B cell (primary cell): ENCODE data around the gene IL1R2. TPM values are rescaled to one million over a fixed set of nuclear protein-coding genes. Genes with fewer than 3 reads are reported as not detected.

Experiments
- ATAC-seq: fragments of 200-7000 bp; cut with Tn5 transposase; one replicate; pipeline ENCODE4 v1.10.0; 2021; ENCODE audit warnings: low read depth, mild to moderate bottlenecking, moderate number of reproducible peaks, moderate library complexity
- CTCF ChIA-PET: fragments of 350-600 bp; sonication (Branson Sonifier 250); formaldehyde crosslinking; loops from one replicate; lab custom pipeline; 2021; ENCODE audit warnings: antibody characterized with exemption, inconsistent platforms; lab: Charles Lee
- POLR2A ChIA-PET: fragments of 350-600 bp; sonication (Branson Sonifier 250); formaldehyde crosslinking; loops from one replicate; lab custom pipeline; 2021; ENCODE audit warnings: antibody characterized with exemption; lab: Charles Lee
- DNase-seq: peaks from one replicate; pipeline ENCODE4 v3.0.0; 2013
- H2AFZ ChIP-seq: 2 replicates; pipeline ENCODE4 v1.6.1; 2012; ENCODE audit warnings: mild to moderate bottlenecking, low read depth, low read length; ENCODE audit not compliant: insufficient read depth, poor library complexity, severe bottlenecking
- H3K27ac ChIP-seq, 2 donors: 1 replicate in 1 of 2; 2 replicates in 1 of 2; pipeline ENCODE4 v1.5.1; 2012 to 2013; ENCODE audit warnings: low read length in 2 of 2, mild to moderate bottlenecking in 2 of 2, moderate library complexity in 1 of 2
- H3K27me3 ChIP-seq, 4 experiments: fragments of 200-600 bp in 1 of 4; sonication (generic) in 1 of 4; replicated peaks in 1 of 4; 1 replicate in 2 of 4; 2 replicates in 2 of 4; pipeline versions ENCODE4 v1.6.1 to v1.7.0; 2013 to 2016; ENCODE audit warnings: low read length in 3 of 4, mild to moderate bottlenecking in 2 of 4, mixed read lengths in 1 of 4, moderate library complexity in 1 of 4; ENCODE audit not compliant: insufficient read depth in 4 of 4, control insufficient read depth in 3 of 4; ENCODE audit errors: control extremely low read depth in 1 of 4
- H3K36me3 ChIP-seq, 2 experiments: replicated peaks in 1 of 2; 1 replicate in 1 of 2; 2 replicates in 1 of 2; pipeline versions ENCODE4 v1.6.1 to v1.7.1; 2013; ENCODE audit warnings: low read length in 1 of 2; ENCODE audit not compliant: insufficient read depth in 2 of 2, control insufficient read depth in 1 of 2; ENCODE audit errors: control extremely low read depth in 1 of 2, extremely low read depth in 1 of 2
- H3K4me1 ChIP-seq, 2 donors: fragments of 200-600 bp in 1 of 2; sonication (generic) in 1 of 2; 1 replicate in 1 of 2; 2 replicates in 1 of 2; pipeline versions ENCODE4 v1.5.1 to v1.6.1; 2013 to 2017; ENCODE audit warnings: low read length in 2 of 2; ENCODE audit not compliant: control insufficient read depth in 2 of 2, insufficient read depth in 2 of 2
- H3K4me2 ChIP-seq: replicated peaks from 2 replicates; pipeline ENCODE3; 2012; ENCODE audit warnings: mild to moderate bottlenecking, low read depth, low read length; ENCODE audit not compliant: poor library complexity, severe bottlenecking
- H3K4me3 ChIP-seq, 5 experiments: fragments of 200-600 bp in 1 of 5; sonication (generic) in 1 of 5; 1 replicate in 3 of 5; 2 replicates in 2 of 5; pipeline versions ENCODE4 v1.5.1 to v1.7.0; 2011 to 2016; ENCODE audit warnings: low read length in 4 of 5, mild to moderate bottlenecking in 4 of 5, low read depth in 2 of 5, control low read depth in 1 of 5, moderate library complexity in 1 of 5; ENCODE audit not compliant: insufficient read depth in 1 of 5; ENCODE audit errors: control extremely low read depth in 1 of 5, extremely low read depth in 1 of 5
- H3K79me2 ChIP-seq: fragments of 200-600 bp; sonication (generic); one replicate; pipeline ENCODE4 v1.6.0; 2016; ENCODE audit warnings: low read length; ENCODE audit not compliant: control insufficient read depth, insufficient read depth
- H3K9ac ChIP-seq: fragments of 200-600 bp; sonication (generic); 2 replicates; pipeline ENCODE4 v1.6.1; 2017; ENCODE audit warnings: mild to moderate bottlenecking, low read length, moderate library complexity
- H3K9me3 ChIP-seq, 3 donors: one replicate each; pipeline versions ENCODE4 v1.6.1 to v1.7.1; 2013; ENCODE audit warnings: low read length in 2 of 3; ENCODE audit not compliant: control insufficient read depth in 2 of 3, insufficient read depth in 1 of 3; ENCODE audit errors: control extremely low read depth in 1 of 3
- H4K20me1 ChIP-seq: 2 replicates; pipeline ENCODE4 v1.6.0; 2012; ENCODE audit warnings: mild to moderate bottlenecking, low read length; ENCODE audit not compliant: insufficient read depth, control insufficient read depth, poor library complexity, severe bottlenecking
- H3K27ac Mint-ChIP-seq: one replicate; pipeline ENCODE4 v1.8.0; 2021; ENCODE audit warnings: mixed read lengths
- H3K27me3 Mint-ChIP-seq: one replicate; pipeline ENCODE4 v1.8.0; 2021; ENCODE audit warnings: mixed read lengths
- H3K4me1 Mint-ChIP-seq: one replicate; pipeline ENCODE4 v1.8.0; 2021; ENCODE audit warnings: mixed read lengths
- H3K4me3 Mint-ChIP-seq: one replicate; pipeline ENCODE4 v1.8.0; 2021; ENCODE audit warnings: mixed read lengths
- H3K9me3 Mint-ChIP-seq: one replicate; pipeline ENCODE4 v1.8.0; 2022; ENCODE audit warnings: mixed read lengths; ENCODE audit not compliant: insufficient read depth
- CTCF ChIP-seq: fragments of 200-600 bp; IDR thresholded peaks from one replicate; pipeline ENCODE4 v1.8.0; 2022; ENCODE audit warnings: antibody characterized with exemption, mild to moderate bottlenecking
- EZH2 ChIP-seq: IDR thresholded peaks from 2 replicates; pipeline ENCODE4 v1.6.1; 2012; ENCODE audit warnings: borderline replicate concordance, low read depth, mild to moderate bottlenecking, moderate library complexity, low read length; ENCODE audit not compliant: insufficient read depth, poor library complexity, severe bottlenecking
- WGBS: methylation state at CpG from one replicate; pipeline ENCODE4 v1.1.5; 2013; ENCODE audit warnings: missing lambda C conversion rate; ENCODE audit not compliant: insufficient coverage; 5-methylcytosine and 5-hydroxymethylcytosine counted together
- intact Hi-C: fragments of 100-400 bp; cut with micrococcal nuclease; formaldehyde crosslinking; loops from one replicate; pipeline ENCODE4 v1.10.0; 2022
- polyA plus RNA-seq: library from polyadenylated mRNA; depleted of rRNA; stranded (reverse); fragments of >200 nt; gene quantifications from 2 replicates; pipeline ENCODE4 v1.2.3, GENCODE V29; 2012
- total RNA-seq, 2 donors: library from RNA; stranded (reverse); fragments of 120-200 nt in 1 of 2; gene quantifications; 1 replicate in 1 of 2; 2 replicates in 1 of 2; pipeline versions ENCODE4 v1.2.3 to v1.2.4, GENCODE V29; 2013 to 2022

IL1R2 gene
- total and polyA plus RNA-seq, 2 donors (not counting 1 experiment from before 2014, with no cell fraction given), result not detected

- TF ChIP-seq EZH2 (no peak), CTCF (no peak)
- 100% methylated on average over 1 of the region's 6 CpGs for WGBS
- ATAC-seq, result no peak
- no peak for DNase-seq
- Histone ChIP-seq H3K9me3 (peaks cover 0 to 5% (median 0%) of the 10 kb centered on the region in 3 donors), H3K79me2 (no peaks in the 10 kb centered on the region), H3K36me3 (no peaks in the 10 kb centered on the region), H3K9ac (no peak overlapping the region), H4K20me1 (no peaks in the 10 kb centered on the region), H3K4me1 (no peaks in the 10 kb centered on the region), H3K27me3 (peaks cover 0 to 28% (median 8%) of the 10 kb centered on the region in 4 experiments), H3K4me3 (no peak overlapping the region), H2AFZ (no peak overlapping the region), H3K4me2 (no peak overlapping the region), H3K27ac (no peak overlapping the region)
- Mint-ChIP-seq H3K27me3 (peaks cover 48% of the 10 kb centered on the region), H3K4me1 (no peaks in the 10 kb centered on the region), H3K27ac (no peak overlapping the region), H3K9me3 (no peaks in the 10 kb centered on the region), H3K4me3 (no peak overlapping the region)
- CTCF ChIA-PET, result no interaction called here
- intact Hi-C loops, result no loop called here
- POLR2A ChIA-PET, result no interaction called here
Measured at GRCh38 chr2:102045697-102046096, 53.9 kb downstream of the IL1R2 start.

- Histone ChIP-seq H3K9ac (no peak overlapping the region), H3K9me3 (peaks cover 0 to 5% (median 0%) of the 10 kb centered on the region in 3 donors), H3K27me3 (peaks cover 0 to 28% (median 8%) of the 10 kb centered on the region in 4 experiments), H3K27ac (no peak overlapping the region), H3K4me3 (no peak overlapping the region), H4K20me1 (no peaks in the 10 kb centered on the region), H3K4me1 (no peaks in the 10 kb centered on the region), H3K4me2 (no peak overlapping the region), H3K36me3 (no peaks in the 10 kb centered on the region), H3K79me2 (no peaks in the 10 kb centered on the region), H2AFZ (no peak overlapping the region)
- 30% methylated on average over 5 of the region's 9 CpGs for WGBS
- Mint-ChIP-seq H3K27ac (no peak overlapping the region), H3K27me3 (peaks cover 43% of the 10 kb centered on the region), H3K4me1 (no peaks in the 10 kb centered on the region), H3K9me3 (no peaks in the 10 kb centered on the region), H3K4me3 (no peak overlapping the region)
- TF ChIP-seq CTCF, result no peak
- no peak for TF ChIP-seq EZH2
- CTCF ChIA-PET, result no interaction called here
- DNase-seq (no peak), ATAC-seq (no peak)
- POLR2A ChIA-PET, result no interaction called here
- intact Hi-C loops, result no loop called here
Measured at GRCh38 chr2:102046135-102046986, 54.6 kb downstream of the IL1R2 start.
